DOHH2 (cell line): ENCODE data around the gene ITGB1BP1.

Experiments used
- EZH2phosphoT487 ChIP-seq: fragments of 200-600 bp; sonication (generic); IDR thresholded peaks from 2 replicates; pipeline ENCODE4 v1.6.1; 2017; ENCODE audit warnings: borderline replicate concordance, mild to moderate bottlenecking, antibody characterized with exemption, low read length, moderate library complexity, mixed read lengths
- TF ChIP-seq, protein P1 (sequence below): fragments of 200-600 bp; sonication (generic); IDR thresholded peaks from one replicate; pipeline ENCODE4 v1.5.1; 2014; ENCODE audit warnings: antibody characterized with exemption, mild to moderate bottlenecking, low read depth, low read length; ENCODE audit not compliant: poor library complexity, severe bottlenecking

DNA sequence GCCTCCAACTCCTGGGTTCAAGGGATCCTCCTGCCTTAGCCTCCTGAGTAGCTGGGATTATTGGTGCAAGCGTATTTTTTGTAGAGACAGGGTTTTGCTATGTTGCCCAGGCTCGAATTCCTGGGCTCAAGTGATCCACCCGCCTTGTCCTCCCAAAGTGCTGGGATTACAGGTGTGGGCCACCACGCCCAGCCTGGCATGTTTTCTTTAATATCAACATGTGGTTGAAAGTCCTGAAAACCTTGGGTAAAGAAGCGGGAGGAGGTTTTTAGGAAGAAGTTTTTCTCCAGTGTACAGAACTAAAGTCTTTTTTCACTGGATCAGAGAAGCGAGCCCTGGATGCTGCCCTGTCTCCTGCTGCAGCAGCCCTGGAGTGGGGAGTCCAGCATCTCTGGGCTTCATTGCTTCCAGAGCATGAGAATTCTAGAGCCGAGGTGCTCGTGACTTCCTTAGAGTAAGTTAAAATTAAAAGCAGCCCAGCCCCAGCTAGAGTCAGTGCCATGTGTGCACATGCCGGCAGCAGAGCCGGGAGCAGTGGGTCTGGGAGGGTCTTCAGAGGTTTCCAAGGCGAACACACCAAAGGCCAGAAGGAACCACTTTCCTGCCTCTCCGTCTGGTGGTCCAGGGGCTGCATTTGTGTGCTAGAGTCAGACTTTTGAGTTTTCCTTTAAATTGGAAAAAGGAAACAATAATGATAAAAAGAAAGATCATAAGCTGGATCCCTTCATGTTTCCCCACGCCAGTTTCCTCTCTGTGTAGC is 31.2 kb downstream of the ITGB1BP1 start:
- TF ChIP-seq, protein P1, sequence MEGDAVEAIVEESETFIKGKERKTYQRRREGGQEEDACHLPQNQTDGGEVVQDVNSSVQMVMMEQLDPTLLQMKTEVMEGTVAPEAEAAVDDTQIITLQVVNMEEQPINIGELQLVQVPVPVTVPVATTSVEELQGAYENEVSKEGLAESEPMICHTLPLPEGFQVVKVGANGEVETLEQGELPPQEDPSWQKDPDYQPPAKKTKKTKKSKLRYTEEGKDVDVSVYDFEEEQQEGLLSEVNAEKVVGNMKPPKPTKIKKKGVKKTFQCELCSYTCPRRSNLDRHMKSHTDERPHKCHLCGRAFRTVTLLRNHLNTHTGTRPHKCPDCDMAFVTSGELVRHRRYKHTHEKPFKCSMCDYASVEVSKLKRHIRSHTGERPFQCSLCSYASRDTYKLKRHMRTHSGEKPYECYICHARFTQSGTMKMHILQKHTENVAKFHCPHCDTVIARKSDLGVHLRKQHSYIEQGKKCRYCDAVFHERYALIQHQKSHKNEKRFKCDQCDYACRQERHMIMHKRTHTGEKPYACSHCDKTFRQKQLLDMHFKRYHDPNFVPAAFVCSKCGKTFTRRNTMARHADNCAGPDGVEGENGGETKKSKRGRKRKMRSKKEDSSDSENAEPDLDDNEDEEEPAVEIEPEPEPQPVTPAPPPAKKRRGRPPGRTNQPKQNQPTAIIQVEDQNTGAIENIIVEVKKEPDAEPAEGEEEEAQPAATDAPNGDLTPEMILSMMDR = no peak
- no peak for TF ChIP-seq EZH2phosphoT487
